GM18517 (cell line): Measurements from ENCODE around the gene IQGAP2.
"Not testable (repeated sequence)": the region's sequence is repeated elsewhere in the genome, so short reads cannot be mapped to it uniquely, and the experiment has no call there.

ENCODE experiments used
- ATAC-seq: cut with Tn5 transposase; IDR thresholded peaks from one replicate; pipeline ENCODE4 v1.9.1; 2021; ENCODE audit warnings: mild to moderate bottlenecking, moderate library complexity; ENCODE audit not compliant: unreplicated experiment

The IQGAP2 gene

GRCh38 chr5:76733049-76733417 is 329.9 kb downstream of the IQGAP2 start:
- ATAC-seq, result peak; percentile 82

GRCh38 chr5:76735762-76736545 is 332.9 kb downstream of the IQGAP2 start:
- ATAC-seq, result no peak

- peak; percentile 22 for ATAC-seq
These were observed 333.8 kb downstream of the IQGAP2 start for GRCh38 chr5:76736679-76737556.

- ATAC-seq, result no peak
These were observed 334.8 kb downstream of the IQGAP2 start for GRCh38 chr5:76737846-76738245.

GRCh38 chr5:76741506-76741905 is 338.4 kb downstream of the IQGAP2 start:
- ATAC-seq, result not testable (repeated sequence)

- ATAC-seq, result no peak
These were observed 339.5 kb downstream of the IQGAP2 start for GRCh38 chr5:76742583-76742982.

GRCh38 chr5:76744632-76745031 is 341.5 kb downstream of the IQGAP2 start:
- no peak for ATAC-seq

GRCh38 chr5:76745670-76746069 is 342.6 kb downstream of the IQGAP2 start:
- ATAC-seq, result no peak

- ATAC-seq, result no peak
These were observed 343.6 kb downstream of the IQGAP2 start for GRCh38 chr5:76746677-76747076.

GRCh38 chr5:76747706-76748105 is 344.6 kb downstream of the IQGAP2 start:
- ATAC-seq, result no peak

GRCh38 chr5:76751291-76751690 is 348.2 kb downstream of the IQGAP2 start:
- ATAC-seq, result no peak

- no peak for ATAC-seq
These were observed 351.6 kb downstream of the IQGAP2 start for GRCh38 chr5:76754668-76755078.

- no peak for ATAC-seq
These were observed 352.9 kb downstream of the IQGAP2 start for GRCh38 chr5:76755779-76756637.

- no peak for ATAC-seq
These were observed 354.0 kb downstream of the IQGAP2 start for GRCh38 chr5:76757049-76757448.
